ENCODE data around the gene GFM1. TPM values are rescaled to one million over a fixed set of nuclear protein-coding genes. Genes with fewer than 3 reads are reported as not detected.

The GFM1 gene
- total RNA-seq, 1 donor from 2014 or later: 52.0 TPM

DNA sequence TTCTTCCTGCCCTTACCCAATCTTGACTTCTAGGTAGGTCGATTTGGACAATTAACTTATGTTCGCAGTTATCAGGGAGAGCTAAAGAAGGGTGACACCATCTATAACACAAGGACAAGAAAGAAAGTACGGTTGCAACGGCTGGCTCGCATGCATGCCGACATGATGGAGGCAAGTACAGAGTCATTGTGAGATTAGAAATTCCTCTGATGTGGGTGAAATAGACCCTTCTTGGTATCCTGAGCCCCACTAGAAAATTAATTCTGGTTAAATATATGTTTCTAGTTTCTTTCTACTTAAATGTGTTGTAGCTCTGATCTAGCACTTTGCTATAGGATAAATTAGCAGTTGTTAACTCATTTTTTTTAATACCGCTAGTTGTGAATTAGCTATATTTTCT is 14.6 kb downstream of the GFM1 start:
- Histone ChIP-seq H3K4me2 (no peak overlapping the region), H3F3A (ENCODE audit: low read depth) (no peaks in the 10 kb centered on the region), H3K9ac (no peak overlapping the region), H3K9me3 (ENCODE audit: low read depth) (no peaks in the 10 kb centered on the region), H3K4me3 (no peak overlapping the region), H3K27me3 (no peaks in the 10 kb centered on the region), H2AFZ (replicated peaks) (no peak overlapping the region), H3K27ac (no peak overlapping the region), H4K20me1 (ENCODE audit: low read depth) (no peaks in the 10 kb centered on the region), H3K36me3 (peaks cover 4% of the 10 kb centered on the region), H3K4me1 (no peaks in the 10 kb centered on the region), H3K79me2 (ENCODE audit: low read depth) (no peaks in the 10 kb centered on the region)
- H3K9me3 Mint-ChIP-seq: no peaks in the 10 kb centered on the region
- peaks cover 2% of the 10 kb centered on the region for H3K27me3 Mint-ChIP-seq (ENCODE audit: insufficient read depth, low read depth)
- no peak overlapping the region for H3K27ac Mint-ChIP-seq
- no peak for DNase-seq (ENCODE audit: low spot score)
- no peak for TF ChIP-seq EZH2 (IDR thresholded peaks at IDR 0.05)
- no peak for TF ChIP-seq EZH2phosphoT487 (IDR thresholded peaks at IDR 0.05)
- TF ChIP-seq, protein P1, sequence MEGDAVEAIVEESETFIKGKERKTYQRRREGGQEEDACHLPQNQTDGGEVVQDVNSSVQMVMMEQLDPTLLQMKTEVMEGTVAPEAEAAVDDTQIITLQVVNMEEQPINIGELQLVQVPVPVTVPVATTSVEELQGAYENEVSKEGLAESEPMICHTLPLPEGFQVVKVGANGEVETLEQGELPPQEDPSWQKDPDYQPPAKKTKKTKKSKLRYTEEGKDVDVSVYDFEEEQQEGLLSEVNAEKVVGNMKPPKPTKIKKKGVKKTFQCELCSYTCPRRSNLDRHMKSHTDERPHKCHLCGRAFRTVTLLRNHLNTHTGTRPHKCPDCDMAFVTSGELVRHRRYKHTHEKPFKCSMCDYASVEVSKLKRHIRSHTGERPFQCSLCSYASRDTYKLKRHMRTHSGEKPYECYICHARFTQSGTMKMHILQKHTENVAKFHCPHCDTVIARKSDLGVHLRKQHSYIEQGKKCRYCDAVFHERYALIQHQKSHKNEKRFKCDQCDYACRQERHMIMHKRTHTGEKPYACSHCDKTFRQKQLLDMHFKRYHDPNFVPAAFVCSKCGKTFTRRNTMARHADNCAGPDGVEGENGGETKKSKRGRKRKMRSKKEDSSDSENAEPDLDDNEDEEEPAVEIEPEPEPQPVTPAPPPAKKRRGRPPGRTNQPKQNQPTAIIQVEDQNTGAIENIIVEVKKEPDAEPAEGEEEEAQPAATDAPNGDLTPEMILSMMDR (IDR thresholded peaks at IDR 0.05): no peak
- H3K36me3 Mint-ChIP-seq: peaks cover 4% of the 10 kb centered on the region
- H3K4me1 Mint-ChIP-seq: no peaks in the 10 kb centered on the region
- H3K4me3 Mint-ChIP-seq: no peak overlapping the region

DNA sequence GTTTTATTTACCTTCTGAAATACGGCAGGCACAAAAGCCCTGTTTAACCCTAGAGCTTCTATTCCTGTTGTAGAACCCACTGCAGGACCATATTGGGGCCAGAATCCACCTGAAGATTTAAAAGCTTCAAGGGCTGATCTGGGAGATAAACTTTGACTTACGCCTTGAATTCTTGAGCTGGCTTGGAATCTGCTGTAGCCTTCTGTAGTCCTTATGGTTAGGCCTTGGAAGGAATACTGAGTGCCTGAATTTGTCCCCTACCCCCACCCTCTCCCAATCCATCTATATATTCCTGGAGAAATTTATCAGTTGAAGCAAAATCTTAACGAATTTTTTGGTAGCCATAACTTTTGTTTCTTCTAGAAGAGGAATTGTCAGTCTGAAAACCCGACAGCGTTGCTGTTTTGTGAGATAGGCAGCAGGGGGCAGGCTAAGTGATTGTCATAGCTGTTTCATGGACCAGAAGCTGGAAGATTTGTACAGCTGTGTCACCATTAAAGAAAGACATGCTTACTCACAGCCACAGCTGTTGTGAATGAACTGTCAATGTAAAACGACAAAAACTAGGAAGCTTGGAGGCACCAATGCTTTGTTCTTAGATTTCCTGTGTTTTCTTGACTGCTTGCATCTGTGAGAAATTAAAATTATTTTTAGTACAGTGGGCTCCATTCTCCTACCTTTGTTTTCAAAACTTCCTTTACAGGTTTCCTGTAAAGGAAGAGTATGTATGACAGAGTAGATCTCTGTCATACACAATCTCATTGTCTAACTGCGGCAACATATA is 15.3 kb downstream of the GFM1 start:
- H3K27ac ChIP-seq: no peak overlapping the region
- H3K36me3 ChIP-seq: peaks cover 4% of the 10 kb centered on the region

DNA sequence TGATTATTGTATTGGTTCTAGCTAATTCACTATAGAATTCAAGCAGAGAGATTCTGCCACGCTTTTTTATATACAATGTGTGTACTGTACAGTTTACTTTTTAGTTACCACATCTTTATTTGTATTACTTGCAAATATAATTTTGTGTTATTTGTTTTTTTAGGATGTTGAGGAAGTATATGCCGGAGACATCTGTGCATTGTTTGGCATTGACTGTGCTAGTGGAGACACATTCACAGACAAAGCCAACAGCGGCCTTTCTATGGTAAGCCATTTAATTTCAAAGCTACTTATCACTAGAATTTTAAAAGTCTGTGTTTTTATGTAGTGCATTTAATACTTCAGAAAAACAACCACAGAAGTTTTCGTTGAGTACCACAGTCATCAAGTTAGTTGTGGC is 16.4 kb downstream of the GFM1 start:
- peaks cover 4% of the 10 kb centered on the region for H3K36me3 ChIP-seq

More for the DNA sequence above, 15.3 kb downstream of the GFM1 start:
- Histone ChIP-seq H3K4me2 (no peak overlapping the region), H3K9me3 (ENCODE audit: low read depth) (no peaks in the 10 kb centered on the region), H3K27me3 (no peaks in the 10 kb centered on the region), H4K20me1 (ENCODE audit: low read depth) (no peaks in the 10 kb centered on the region), H3K4me3 (no peak overlapping the region), H3F3A (ENCODE audit: low read depth) (no peaks in the 10 kb centered on the region), H3K4me1 (no peaks in the 10 kb centered on the region), H3K79me2 (ENCODE audit: low read depth) (no peaks in the 10 kb centered on the region), H2AFZ (replicated peaks) (no peak overlapping the region), H3K9ac (no peak overlapping the region)
- H3K9me3 Mint-ChIP-seq: no peaks in the 10 kb centered on the region
- H3K27ac Mint-ChIP-seq: no peak overlapping the region
- DNase-seq (ENCODE audit: low spot score): peak; percentile 66
- H3K27me3 Mint-ChIP-seq (ENCODE audit: insufficient read depth, low read depth): peaks cover 2% of the 10 kb centered on the region
- TF ChIP-seq EZH2 (IDR thresholded peaks at IDR 0.05) (no peak), EZH2phosphoT487 (IDR thresholded peaks at IDR 0.05) (no peak)
- TF ChIP-seq, protein P1 (IDR thresholded peaks at IDR 0.05): peak; percentile 74
- no peaks in the 10 kb centered on the region for H3K4me1 Mint-ChIP-seq
- no peak overlapping the region for H3K4me3 Mint-ChIP-seq
- H3K36me3 Mint-ChIP-seq: peaks cover 8% of the 10 kb centered on the region

More for the DNA sequence above, 16.4 kb downstream of the GFM1 start:
- Histone ChIP-seq H2AFZ (replicated peaks) (no peak overlapping the region), H3K79me2 (ENCODE audit: low read depth) (no peaks in the 10 kb centered on the region), H4K20me1 (ENCODE audit: low read depth) (no peaks in the 10 kb centered on the region), H3K9ac (no peak overlapping the region), H3K4me3 (no peak overlapping the region), H3K27ac (no peak overlapping the region), H3K4me2 (no peak overlapping the region), H3K27me3 (no peaks in the 10 kb centered on the region), H3F3A (ENCODE audit: low read depth) (no peaks in the 10 kb centered on the region), H3K9me3 (ENCODE audit: low read depth) (no peaks in the 10 kb centered on the region), H3K4me1 (no peaks in the 10 kb centered on the region)
- Mint-ChIP-seq H3K4me3 (no peak overlapping the region), H3K27ac (no peak overlapping the region), H3K4me1 (no peaks in the 10 kb centered on the region), H3K27me3 (ENCODE audit: insufficient read depth, low read depth) (peaks cover 2% of the 10 kb centered on the region), H3K9me3 (no peaks in the 10 kb centered on the region), H3K36me3 (peaks cover 7% of the 10 kb centered on the region)
- no peak for DNase-seq (ENCODE audit: low spot score)
- TF ChIP-seq EZH2phosphoT487 (IDR thresholded peaks at IDR 0.05): no peak
- TF ChIP-seq, protein P1 (IDR thresholded peaks at IDR 0.05): no peak
- TF ChIP-seq EZH2 (IDR thresholded peaks at IDR 0.05): no peak
